Suprapubic skin (tissue), 4 donors: ENCODE results near the gene RIPOR3. TPM values are rescaled to one million over a fixed set of nuclear protein-coding genes. Genes with fewer than 3 reads are reported as not detected.

Experiments
- DNase-seq, 2 donors: peaks; one replicate each; pipeline ENCODE4 v3.0.0-alpha.2; 2019; ENCODE audit warnings: low spot score in 2 of 2
- H3K27ac ChIP-seq: fragments of 200-600 bp; sonication (generic); one replicate; pipeline ENCODE4 v1.5.1; 2019
- H3K27me3 ChIP-seq: fragments of 200-600 bp; sonication (generic); one replicate; pipeline ENCODE4 v1.5.1; 2019
- H3K36me3 ChIP-seq: fragments of 200-600 bp; sonication (generic); one replicate; pipeline ENCODE4 v1.5.1; 2019
- H3K4me1 ChIP-seq: fragments of 200-600 bp; sonication (generic); one replicate; pipeline ENCODE4 v1.5.1; 2019
- H3K4me3 ChIP-seq: fragments of 200-600 bp; sonication (generic); one replicate; pipeline ENCODE4 v1.5.1; 2019; ENCODE audit warnings: mild to moderate bottlenecking
- H3K9me3 ChIP-seq: fragments of 200-600 bp; sonication (generic); one replicate; pipeline ENCODE4 v1.5.1; 2019
- EP300 ChIP-seq: sonication (generic); formaldehyde crosslinking; IDR thresholded peaks from one replicate; pipeline ENCODE4 v1.6.1; 2017; ENCODE audit warnings: antibody characterized with exemption
- POLR2A ChIP-seq, 2 donors: fragments of 450-650 bp; IDR thresholded peaks; one replicate each; pipeline ENCODE4 v1.6.1; 2017; ENCODE audit warnings: antibody characterized with exemption in 2 of 2, mild to moderate bottlenecking in 2 of 2, moderate library complexity in 2 of 2
- POLR2AphosphoS5 ChIP-seq, 3 donors: sonication (generic); formaldehyde crosslinking; IDR thresholded peaks; one replicate each; pipeline ENCODE4 v1.6.1; 2017; ENCODE audit warnings: antibody characterized with exemption in 3 of 3
- WGBS: methylation state at CpG from one replicate; pipeline ENCODE4 v1.1.5; 2018; 5-methylcytosine and 5-hydroxymethylcytosine counted together
- total RNA-seq, 4 donors: library from RNA; depleted of rRNA; stranded (reverse); fragments of >200 nt; gene quantifications; one replicate each; pipeline ENCODE4 v1.1.0, GENCODE V29; 2016
- TF ChIP-seq, protein P1 (sequence below), 2 donors: fragments of 200-600 bp in 1 of 2; fragments of 450-650 bp in 1 of 2; sonication (generic) in 1 of 2; IDR thresholded peaks; one replicate each; pipeline ENCODE4 v1.5.1; 2016 to 2019; ENCODE audit warnings: antibody characterized with exemption in 2 of 2, mild to moderate bottlenecking in 1 of 2, moderate library complexity in 1 of 2

The RIPOR3 gene
- total RNA-seq, 4 donors from 2014 or later, result 3.3 to 10.1 (median 5.3) TPM

DNA sequence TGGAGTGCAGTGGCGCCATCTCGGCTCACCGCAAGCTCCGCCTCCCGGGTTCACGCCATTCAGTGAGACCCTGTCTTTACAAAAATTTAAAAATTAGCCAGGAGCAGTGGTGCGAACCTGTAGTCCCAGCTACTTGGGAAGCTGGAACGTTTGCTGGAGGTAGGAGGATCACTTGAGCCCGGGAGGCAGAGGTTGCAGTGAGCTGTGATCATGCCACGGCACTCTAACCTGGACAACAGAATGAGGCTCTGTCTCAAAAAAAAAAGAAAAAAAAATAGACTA is 34.3 kb upstream of the RIPOR3 start:
- H3K4me1 ChIP-seq, result peaks cover 38% of the 10 kb centered on the region
- TF ChIP-seq POLR2AphosphoS5 (IDR thresholded peaks at IDR 0.05) (no peak), EP300 (no peak), POLR2A (IDR thresholded peaks at IDR 0.05) (no peak)
- TF ChIP-seq, protein P1, sequence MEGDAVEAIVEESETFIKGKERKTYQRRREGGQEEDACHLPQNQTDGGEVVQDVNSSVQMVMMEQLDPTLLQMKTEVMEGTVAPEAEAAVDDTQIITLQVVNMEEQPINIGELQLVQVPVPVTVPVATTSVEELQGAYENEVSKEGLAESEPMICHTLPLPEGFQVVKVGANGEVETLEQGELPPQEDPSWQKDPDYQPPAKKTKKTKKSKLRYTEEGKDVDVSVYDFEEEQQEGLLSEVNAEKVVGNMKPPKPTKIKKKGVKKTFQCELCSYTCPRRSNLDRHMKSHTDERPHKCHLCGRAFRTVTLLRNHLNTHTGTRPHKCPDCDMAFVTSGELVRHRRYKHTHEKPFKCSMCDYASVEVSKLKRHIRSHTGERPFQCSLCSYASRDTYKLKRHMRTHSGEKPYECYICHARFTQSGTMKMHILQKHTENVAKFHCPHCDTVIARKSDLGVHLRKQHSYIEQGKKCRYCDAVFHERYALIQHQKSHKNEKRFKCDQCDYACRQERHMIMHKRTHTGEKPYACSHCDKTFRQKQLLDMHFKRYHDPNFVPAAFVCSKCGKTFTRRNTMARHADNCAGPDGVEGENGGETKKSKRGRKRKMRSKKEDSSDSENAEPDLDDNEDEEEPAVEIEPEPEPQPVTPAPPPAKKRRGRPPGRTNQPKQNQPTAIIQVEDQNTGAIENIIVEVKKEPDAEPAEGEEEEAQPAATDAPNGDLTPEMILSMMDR (IDR thresholded peaks at IDR 0.05), result no peak
- no peak overlapping the region for H3K4me3 ChIP-seq
- no peaks in the 10 kb centered on the region for H3K36me3 ChIP-seq
- H3K27ac ChIP-seq, result no peak overlapping the region
- WGBS, result 93% methylated on average over 10 of the region's 10 CpGs
- no peaks in the 10 kb centered on the region for H3K9me3 ChIP-seq
- no peak for DNase-seq
- no peaks in the 10 kb centered on the region for H3K27me3 ChIP-seq

DNA sequence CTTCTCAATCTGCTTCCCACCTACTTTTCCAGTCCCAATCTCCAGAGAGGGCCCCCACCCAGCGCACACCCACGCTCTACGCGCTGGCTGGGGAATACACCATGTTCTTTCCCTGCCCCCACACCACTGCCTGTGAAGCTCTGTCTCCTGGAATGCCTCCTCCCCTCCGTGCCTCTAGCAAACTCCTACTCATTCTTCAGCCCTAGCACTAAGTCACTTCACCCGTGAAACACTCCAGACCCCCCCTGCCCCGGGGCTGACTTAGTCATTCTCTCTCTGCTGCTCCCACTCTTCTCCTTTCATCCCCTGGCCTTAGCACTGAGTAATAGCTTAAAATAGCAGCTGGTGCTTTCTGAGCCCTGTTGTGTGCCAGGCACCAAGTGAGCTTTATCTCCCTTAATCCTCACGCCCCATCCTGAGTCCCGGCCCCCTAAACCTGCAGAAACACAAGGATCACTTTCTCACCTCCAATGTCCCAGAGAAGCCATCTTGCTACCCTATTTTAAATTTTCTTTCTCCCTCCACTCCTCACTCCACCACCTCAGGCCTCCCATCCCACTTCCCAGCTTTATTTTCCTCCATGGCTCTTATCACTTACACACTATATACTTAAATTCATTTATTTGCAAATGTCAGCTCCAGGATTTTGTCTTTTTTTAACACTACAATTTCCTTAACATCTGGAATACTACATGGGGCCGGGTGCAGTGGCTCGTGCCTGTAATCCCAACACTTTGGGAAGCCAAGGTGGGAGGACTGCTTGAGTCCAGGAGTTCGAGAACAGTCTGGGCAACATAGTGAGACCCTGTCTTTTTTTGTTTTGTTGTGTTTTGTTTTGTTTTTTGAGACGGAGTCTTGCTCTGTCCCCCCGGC is 33.7 kb upstream of the RIPOR3 start:
- WGBS, result 41% methylated on average over 14 of the region's 14 CpGs

DNA sequence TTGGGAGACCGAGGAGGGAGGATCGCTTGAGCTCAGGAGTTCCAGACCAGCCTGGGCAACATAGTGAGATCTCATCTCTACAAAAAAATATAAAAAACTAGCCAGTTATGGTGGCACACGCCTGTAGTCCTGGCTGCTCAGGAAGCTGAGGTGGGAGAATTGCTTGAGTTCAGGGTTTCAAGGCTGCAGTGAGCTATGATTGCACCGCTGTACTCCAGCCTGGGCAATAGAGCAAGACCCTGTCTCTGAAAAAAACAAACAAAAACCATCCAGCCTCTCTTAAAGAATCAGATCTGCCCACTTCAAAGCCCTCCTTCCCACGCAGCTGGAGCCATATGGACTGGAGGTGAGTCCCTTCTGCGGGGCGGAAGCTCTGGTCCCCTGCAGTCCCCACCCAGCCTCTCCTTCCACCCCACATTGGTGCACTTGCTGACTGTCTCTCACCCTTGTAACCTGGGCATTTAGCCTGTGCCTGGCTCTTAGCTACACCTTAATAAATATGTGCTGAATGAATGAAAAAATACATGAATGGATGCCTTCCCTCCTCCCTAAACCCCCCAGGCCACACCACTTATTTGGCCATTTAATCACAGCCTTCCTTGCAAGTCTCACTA is 32.9 kb upstream of the RIPOR3 start:
- Histone ChIP-seq H3K27me3 (no peaks in the 10 kb centered on the region), H3K4me1 (peaks cover 26% of the 10 kb centered on the region), H3K27ac (peak overlapping the region; percentile 57), H3K4me3 (no peak overlapping the region), H3K36me3 (no peaks in the 10 kb centered on the region), H3K9me3 (no peaks in the 10 kb centered on the region)
- DNase-seq, result peak in 1 of 2 donors; percentile 48
- WGBS, result 81% methylated on average over 7 of the region's 7 CpGs
- no peak for TF ChIP-seq EP300
- TF ChIP-seq, protein P1 (IDR thresholded peaks at IDR 0.05), result no peak
- no peak for TF ChIP-seq POLR2A (IDR thresholded peaks at IDR 0.05)
- no peak for TF ChIP-seq POLR2AphosphoS5 (IDR thresholded peaks at IDR 0.05)

More for the DNA sequence above, 33.7 kb upstream of the RIPOR3 start:
- peaks cover 32% of the 10 kb centered on the region for H3K4me1 ChIP-seq
- peak overlapping the region; percentile 57 for H3K27ac ChIP-seq
- H3K36me3 ChIP-seq, result no peaks in the 10 kb centered on the region
- no peaks in the 10 kb centered on the region for H3K9me3 ChIP-seq
- H3K4me3 ChIP-seq, result no peak overlapping the region
- no peaks in the 10 kb centered on the region for H3K27me3 ChIP-seq
- peak; percentile 77 to 85 for DNase-seq
- no peak for TF ChIP-seq EP300
- TF ChIP-seq, protein P1 (IDR thresholded peaks at IDR 0.05), result no peak
- peak in 1 of 3 donors; percentile 36 for TF ChIP-seq POLR2AphosphoS5 (IDR thresholded peaks at IDR 0.05)

DNA sequence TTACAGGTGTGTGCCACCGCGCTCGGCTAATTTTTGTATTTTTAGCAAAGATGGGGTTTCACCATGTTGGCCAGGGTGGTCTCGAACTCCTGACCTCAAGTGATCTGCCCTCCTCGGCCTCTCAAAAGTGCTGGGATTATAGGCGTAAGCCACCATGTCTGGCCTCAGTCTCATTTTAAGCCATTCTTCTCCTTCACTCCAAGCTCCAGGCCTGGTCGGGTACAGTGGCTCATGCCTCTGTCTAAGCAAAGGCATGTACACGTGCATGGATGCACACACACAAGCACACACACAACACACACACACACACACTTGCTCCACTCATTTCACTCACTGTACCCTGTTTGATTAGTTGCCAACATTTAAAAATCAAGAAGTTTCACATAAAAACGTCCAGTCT is 32.3 kb upstream of the RIPOR3 start:
- Histone ChIP-seq H3K9me3 (no peaks in the 10 kb centered on the region), H3K27ac (no peak overlapping the region), H3K4me3 (no peak overlapping the region), H3K4me1 (peaks cover 21% of the 10 kb centered on the region), H3K27me3 (no peaks in the 10 kb centered on the region), H3K36me3 (no peaks in the 10 kb centered on the region)
- TF ChIP-seq, protein P1 (IDR thresholded peaks at IDR 0.05), result no peak
- TF ChIP-seq POLR2AphosphoS5 (IDR thresholded peaks at IDR 0.05), result no peak
- no peak for TF ChIP-seq EP300
- TF ChIP-seq POLR2A (IDR thresholded peaks at IDR 0.05), result no peak
- DNase-seq, result peak in 1 of 2 donors; percentile 7
- 89% methylated on average over 9 of the region's 9 CpGs for WGBS

DNA sequence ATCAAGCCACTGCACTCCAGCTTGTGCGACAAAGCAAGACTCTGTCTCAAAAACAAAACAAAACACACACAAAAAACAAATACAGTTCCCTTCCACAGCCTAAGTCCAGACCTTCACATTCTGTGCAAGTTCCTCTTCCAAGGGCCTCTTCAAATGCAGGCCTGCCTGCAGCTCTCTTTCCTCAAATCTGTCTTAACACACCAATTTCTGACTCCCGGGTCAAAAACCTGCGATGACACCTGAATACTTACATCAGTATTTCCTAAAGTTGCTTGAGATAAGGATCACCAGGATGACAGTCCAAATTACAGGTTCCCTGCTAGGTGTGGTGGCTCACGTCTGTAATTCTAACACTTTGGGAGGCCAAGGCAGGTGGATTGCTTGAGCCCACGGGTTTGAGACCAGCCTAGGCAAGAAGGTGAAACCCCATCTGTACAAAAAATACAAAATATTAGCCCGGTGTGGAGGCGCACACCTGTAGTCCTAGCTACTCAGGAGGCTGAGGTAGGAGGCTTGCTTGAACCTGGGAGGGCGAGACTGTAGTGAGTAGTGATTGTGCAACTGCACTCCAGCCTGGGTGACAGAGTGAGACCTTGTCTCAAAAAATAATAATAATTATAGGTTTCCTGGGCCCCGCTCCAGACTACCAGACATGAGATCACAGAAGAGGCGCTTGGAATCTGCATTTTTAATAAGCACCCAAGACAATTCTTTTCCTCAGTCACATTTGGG is 31.2 kb upstream of the RIPOR3 start:
- Histone ChIP-seq H3K4me3 (no peak overlapping the region), H3K27ac (peak overlapping the region; percentile 45), H3K36me3 (no peaks in the 10 kb centered on the region), H3K4me1 (peaks cover 20% of the 10 kb centered on the region), H3K27me3 (no peaks in the 10 kb centered on the region), H3K9me3 (no peaks in the 10 kb centered on the region)
- peak in 1 of 2 donors; percentile 20 for DNase-seq
- WGBS, result 85% methylated on average over 10 of the region's 10 CpGs
- TF ChIP-seq, protein P1 (IDR thresholded peaks at IDR 0.05), result no peak
- TF ChIP-seq POLR2A (IDR thresholded peaks at IDR 0.05) (no peak), POLR2AphosphoS5 (IDR thresholded peaks at IDR 0.05) (no peak), EP300 (no peak)
